ENCODE data around the gene PPP1R12C.

DNA sequence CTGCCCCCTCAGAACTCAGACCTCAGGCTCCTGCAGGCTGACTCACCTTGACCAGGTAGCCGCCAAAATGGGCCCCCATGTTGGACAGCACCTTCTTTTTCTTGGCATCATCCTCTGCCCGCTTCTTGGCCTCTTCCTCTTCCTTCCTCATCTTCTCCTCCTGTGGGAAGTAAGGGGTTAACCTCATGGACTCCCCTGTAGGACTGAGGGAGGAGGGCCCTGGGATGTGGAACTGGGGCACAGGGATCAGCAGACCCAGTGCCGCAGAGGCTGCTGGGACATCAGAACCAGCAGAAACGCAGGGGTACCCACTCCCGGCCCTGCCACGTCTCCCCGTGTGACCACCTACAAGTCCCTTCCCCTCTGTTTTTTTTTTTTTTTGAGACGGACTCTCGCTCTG lies 20.5 kb upstream of the PPP1R12C start:
- TF ChIP-seq, protein P1, sequence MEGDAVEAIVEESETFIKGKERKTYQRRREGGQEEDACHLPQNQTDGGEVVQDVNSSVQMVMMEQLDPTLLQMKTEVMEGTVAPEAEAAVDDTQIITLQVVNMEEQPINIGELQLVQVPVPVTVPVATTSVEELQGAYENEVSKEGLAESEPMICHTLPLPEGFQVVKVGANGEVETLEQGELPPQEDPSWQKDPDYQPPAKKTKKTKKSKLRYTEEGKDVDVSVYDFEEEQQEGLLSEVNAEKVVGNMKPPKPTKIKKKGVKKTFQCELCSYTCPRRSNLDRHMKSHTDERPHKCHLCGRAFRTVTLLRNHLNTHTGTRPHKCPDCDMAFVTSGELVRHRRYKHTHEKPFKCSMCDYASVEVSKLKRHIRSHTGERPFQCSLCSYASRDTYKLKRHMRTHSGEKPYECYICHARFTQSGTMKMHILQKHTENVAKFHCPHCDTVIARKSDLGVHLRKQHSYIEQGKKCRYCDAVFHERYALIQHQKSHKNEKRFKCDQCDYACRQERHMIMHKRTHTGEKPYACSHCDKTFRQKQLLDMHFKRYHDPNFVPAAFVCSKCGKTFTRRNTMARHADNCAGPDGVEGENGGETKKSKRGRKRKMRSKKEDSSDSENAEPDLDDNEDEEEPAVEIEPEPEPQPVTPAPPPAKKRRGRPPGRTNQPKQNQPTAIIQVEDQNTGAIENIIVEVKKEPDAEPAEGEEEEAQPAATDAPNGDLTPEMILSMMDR (IDR thresholded peaks at IDR 0.05): no peak
- no peak for TF ChIP-seq EZH2 (IDR thresholded peaks at IDR 0.05)

All from neural progenitor cell (in vitro differentiated cells).